Measurements from ENCODE around the gene F3.

The F3 gene

GRCh38 chr1:94526152-94526980 is 15.2 kb downstream of the F3 start:
- DNase-seq: no peak

GRCh38 chr1:94524531-94524930 is 17.0 kb downstream of the F3 start:
- DNase-seq: no peak

- no peak for DNase-seq
These were observed 19.3 kb downstream of the F3 start for GRCh38 chr1:94522304-94522703.

- DNase-seq: no peak
These were observed 22.2 kb downstream of the F3 start for GRCh38 chr1:94519351-94519750.

GRCh38 chr1:94515296-94515947 is 26.1 kb downstream of the F3 start:
- DNase-seq: no peak

- DNase-seq: no peak
These were observed 27.3 kb downstream of the F3 start for GRCh38 chr1:94514095-94514727.

GRCh38 chr1:94512816-94513215 is 28.7 kb downstream of the F3 start:
- DNase-seq: no peak

- DNase-seq: no peak
These were observed 37.0 kb downstream of the F3 start for GRCh38 chr1:94504601-94505000.

- DNase-seq: no peak
These were observed 38.4 kb downstream of the F3 start for GRCh38 chr1:94503153-94503552.

- no peak for DNase-seq
These were observed 39.6 kb downstream of the F3 start for GRCh38 chr1:94501935-94502334.

- DNase-seq: no peak
These were observed 40.1 kb downstream of the F3 start for GRCh38 chr1:94501426-94501825.

GRCh38 chr1:94496076-94496755 is 45.3 kb downstream of the F3 start:
- no peak for DNase-seq

GRCh38 chr1:94490556-94490955 is 51.0 kb downstream of the F3 start:
- DNase-seq: no peak

GRCh38 chr1:94486990-94487389 is 54.6 kb downstream of the F3 start:
- no peak for DNase-seq

GRCh38 chr1:94481473-94481933 is 60.1 kb downstream of the F3 start:
- DNase-seq: peak; percentile 61

GRCh38 chr1:94479682-94480081 is 61.9 kb downstream of the F3 start:
- DNase-seq: no peak

Measured in KG1 (cell line).